Panc1 (cell line): Measurements from ENCODE around the gene LYSMD2.

Experiments
- CTCF ChIP-seq: fragments of 450-650 bp; IDR thresholded peaks from 2 replicates; pipeline ENCODE4 v1.5.1; 2017; ENCODE audit warnings: mild to moderate bottlenecking
- REST ChIP-seq, 2 experiments: IDR thresholded peaks; 2 replicates each; pipeline ENCODE4 v1.6.1; 2011 to 2012; ENCODE audit warnings: low read depth in 2 of 2, control low read depth in 1 of 2, low read length in 1 of 2, mild to moderate bottlenecking in 1 of 2, moderate library complexity in 1 of 2; ENCODE audit not compliant: insufficient read depth in 1 of 2

GRCh38 chr15:51680321-51680720 is 57.1 kb downstream of the LYSMD2 start:
- TF ChIP-seq CTCF (no peak), REST (IDR thresholded peaks at IDR 0.05; ENCODE audit: insufficient read depth in 1 of 2, low read depth in 2 of 2, low read length in 1 of 2) (no peak)
